Measurements from ENCODE around the gene PDP2. TPM values are rescaled to one million over a fixed set of nuclear protein-coding genes. Genes with fewer than 3 reads are reported as not detected.
A peak's percentile ranks its signal among the peaks of the same experiment; 100 is the strongest.

Gene PDP2
- total RNA-seq, 1 donor from 2014 or later, result 18.3 TPM

DNA sequence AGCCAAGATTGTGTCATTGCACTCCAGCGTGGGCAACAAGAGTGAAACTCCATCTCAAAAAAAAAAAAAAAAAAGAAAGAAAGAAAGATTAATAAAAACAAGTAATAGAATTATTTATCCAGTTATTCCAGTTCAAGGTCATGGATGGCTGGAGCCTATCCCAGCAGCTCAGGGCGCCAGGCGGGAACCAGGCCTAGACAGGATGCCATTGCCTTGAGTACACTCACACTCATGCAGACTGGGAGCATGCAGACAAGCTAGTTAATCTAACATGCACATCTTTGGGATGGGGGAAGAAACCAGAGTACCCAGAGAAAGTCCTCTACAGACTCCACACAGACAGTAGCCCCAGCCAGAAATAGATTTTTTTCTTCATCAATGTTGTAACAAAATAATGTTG lies 17.9 kb downstream of the PDP2 start:
- DNase-seq, result no peak
- peaks cover 13% of the 10 kb centered on the region for H3K27me3 Mint-ChIP-seq (ENCODE audit: unreplicated experiment)

DNA sequence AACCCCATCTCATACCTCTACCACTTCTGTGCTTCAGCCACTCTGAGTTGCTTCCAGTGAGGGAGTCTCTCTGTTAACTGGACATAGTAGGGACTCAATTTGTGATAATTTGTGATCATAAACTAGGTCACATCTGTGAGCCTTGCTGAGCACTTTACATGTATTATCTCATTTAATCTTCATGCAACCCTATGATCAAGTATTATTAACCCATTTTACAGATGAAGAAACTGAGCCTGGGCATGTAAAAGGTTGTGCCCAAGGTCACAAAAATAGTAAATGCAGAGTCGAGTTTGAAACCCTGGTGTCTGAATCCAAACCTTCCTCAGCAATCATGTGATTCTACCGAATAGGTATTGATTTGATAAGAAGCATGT lies 18.6 kb downstream of the PDP2 start:
- Mint-ChIP-seq H3K4me1 (ENCODE audit: low read depth, unreplicated experiment) (peaks cover 34% of the 10 kb centered on the region), H3K36me3 (ENCODE audit: unreplicated experiment) (no peaks in the 10 kb centered on the region), H3K27ac (ENCODE audit: unreplicated experiment) (peak overlapping the region; percentile 70), H3K27me3 (ENCODE audit: unreplicated experiment) (peaks cover 13% of the 10 kb centered on the region), H3K4me3 (ENCODE audit: unreplicated experiment) (no peak overlapping the region), H3K9me3 (ENCODE audit: unreplicated experiment) (peaks cover 10% of the 10 kb centered on the region)
- DNase-seq, result no peak
- TF ChIP-seq, protein P1, sequence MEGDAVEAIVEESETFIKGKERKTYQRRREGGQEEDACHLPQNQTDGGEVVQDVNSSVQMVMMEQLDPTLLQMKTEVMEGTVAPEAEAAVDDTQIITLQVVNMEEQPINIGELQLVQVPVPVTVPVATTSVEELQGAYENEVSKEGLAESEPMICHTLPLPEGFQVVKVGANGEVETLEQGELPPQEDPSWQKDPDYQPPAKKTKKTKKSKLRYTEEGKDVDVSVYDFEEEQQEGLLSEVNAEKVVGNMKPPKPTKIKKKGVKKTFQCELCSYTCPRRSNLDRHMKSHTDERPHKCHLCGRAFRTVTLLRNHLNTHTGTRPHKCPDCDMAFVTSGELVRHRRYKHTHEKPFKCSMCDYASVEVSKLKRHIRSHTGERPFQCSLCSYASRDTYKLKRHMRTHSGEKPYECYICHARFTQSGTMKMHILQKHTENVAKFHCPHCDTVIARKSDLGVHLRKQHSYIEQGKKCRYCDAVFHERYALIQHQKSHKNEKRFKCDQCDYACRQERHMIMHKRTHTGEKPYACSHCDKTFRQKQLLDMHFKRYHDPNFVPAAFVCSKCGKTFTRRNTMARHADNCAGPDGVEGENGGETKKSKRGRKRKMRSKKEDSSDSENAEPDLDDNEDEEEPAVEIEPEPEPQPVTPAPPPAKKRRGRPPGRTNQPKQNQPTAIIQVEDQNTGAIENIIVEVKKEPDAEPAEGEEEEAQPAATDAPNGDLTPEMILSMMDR (IDR thresholded peaks at IDR 0.05; ENCODE audit: partially characterized antibody, unreplicated experiment), result no peak

More for the DNA sequence above, 17.9 kb downstream of the PDP2 start:
- H3K4me1 Mint-ChIP-seq (ENCODE audit: low read depth, unreplicated experiment), result peaks cover 34% of the 10 kb centered on the region
- peaks cover 10% of the 10 kb centered on the region for H3K9me3 Mint-ChIP-seq (ENCODE audit: unreplicated experiment)
- no peaks in the 10 kb centered on the region for H3K36me3 Mint-ChIP-seq (ENCODE audit: unreplicated experiment)
- TF ChIP-seq, protein P1 (IDR thresholded peaks at IDR 0.05; ENCODE audit: partially characterized antibody, unreplicated experiment), result no peak
- H3K4me3 Mint-ChIP-seq (ENCODE audit: unreplicated experiment), result no peak overlapping the region
- H3K27ac Mint-ChIP-seq (ENCODE audit: unreplicated experiment), result no peak overlapping the region

DNA sequence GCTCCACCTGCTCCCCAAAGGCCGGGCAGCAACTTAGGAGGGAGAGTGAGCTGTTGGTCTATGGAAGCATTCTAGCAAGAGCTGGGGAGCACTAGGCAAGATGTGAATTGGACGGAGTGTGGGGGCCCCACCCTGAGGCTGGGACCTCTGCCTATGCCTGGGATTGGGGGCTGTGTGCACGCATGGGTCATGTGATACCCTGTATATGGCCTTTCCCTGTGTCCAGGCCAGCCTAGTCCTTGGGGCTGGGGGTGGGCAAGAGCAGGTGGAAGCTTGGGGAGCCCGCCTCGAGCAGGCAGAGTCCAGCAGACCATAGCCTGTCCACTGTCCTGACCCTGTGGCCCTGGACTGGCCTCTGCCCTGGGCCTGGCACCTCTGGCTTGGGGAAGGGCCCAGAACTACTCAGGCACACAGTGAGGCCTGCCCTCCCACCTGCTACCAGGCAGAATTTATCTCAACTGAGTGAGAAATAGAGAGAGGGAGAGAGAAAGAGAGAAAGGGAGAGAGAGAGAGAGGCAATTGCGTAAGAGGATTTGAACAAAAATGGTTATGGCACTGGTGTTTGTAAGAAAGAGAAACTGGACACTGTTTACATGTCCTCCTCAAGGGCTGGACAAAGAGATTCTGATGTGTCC lies 19.1 kb downstream of the PDP2 start:
- Mint-ChIP-seq H3K27me3 (ENCODE audit: unreplicated experiment) (peaks cover 13% of the 10 kb centered on the region), H3K4me3 (ENCODE audit: unreplicated experiment) (peak overlapping the region; percentile 69), H3K4me1 (ENCODE audit: low read depth, unreplicated experiment) (peaks cover 34% of the 10 kb centered on the region), H3K36me3 (ENCODE audit: unreplicated experiment) (no peaks in the 10 kb centered on the region), H3K9me3 (ENCODE audit: unreplicated experiment) (peaks cover 9% of the 10 kb centered on the region), H3K27ac (ENCODE audit: unreplicated experiment) (peak overlapping the region; percentile 90)
- TF ChIP-seq, protein P1 (IDR thresholded peaks at IDR 0.05; ENCODE audit: partially characterized antibody, unreplicated experiment), result no peak
- no peak for DNase-seq

DNA sequence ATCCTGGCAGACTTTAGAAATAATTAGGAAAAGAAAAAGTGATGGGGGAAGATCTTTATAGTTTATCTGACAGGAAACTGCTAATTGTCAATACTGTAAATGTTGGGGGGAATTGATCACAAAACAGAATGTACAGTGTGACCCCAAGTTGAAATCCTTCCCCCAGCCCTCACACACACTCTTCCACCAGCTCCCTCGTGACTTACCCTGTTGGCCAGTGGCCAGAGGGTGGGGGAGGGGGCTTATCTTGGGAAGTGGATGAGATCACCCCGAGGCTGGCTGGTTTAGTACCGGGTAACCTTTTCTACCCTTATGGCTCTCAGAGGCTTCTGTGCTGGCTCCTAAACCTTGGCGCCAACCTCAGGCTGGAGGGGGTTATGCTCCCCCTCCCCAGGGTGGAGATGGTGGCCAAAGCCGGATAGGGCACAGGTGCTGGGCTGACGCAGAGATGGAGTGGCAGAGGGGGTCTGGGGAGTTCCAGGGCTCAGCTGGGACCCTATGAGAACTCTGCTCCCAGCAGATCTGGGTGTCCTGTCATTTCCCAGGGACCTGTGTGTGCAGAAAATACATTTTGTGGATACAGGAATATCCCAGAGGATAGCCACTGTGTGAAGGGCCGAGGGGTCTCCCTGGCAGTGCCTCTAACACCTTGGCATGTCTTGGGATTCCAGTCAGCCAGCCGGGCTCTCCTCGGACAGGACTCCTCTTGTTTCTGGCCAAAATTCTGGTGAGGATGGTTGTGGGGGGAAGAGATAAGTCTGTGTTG lies 19.8 kb downstream of the PDP2 start:
- peak; percentile 86 for DNase-seq
- Mint-ChIP-seq H3K4me3 (ENCODE audit: unreplicated experiment) (peak overlapping the region; percentile 69), H3K36me3 (ENCODE audit: unreplicated experiment) (no peaks in the 10 kb centered on the region), H3K4me1 (ENCODE audit: low read depth, unreplicated experiment) (peaks cover 34% of the 10 kb centered on the region), H3K9me3 (ENCODE audit: unreplicated experiment) (peaks cover 6% of the 10 kb centered on the region), H3K27me3 (ENCODE audit: unreplicated experiment) (peaks cover 13% of the 10 kb centered on the region), H3K27ac (ENCODE audit: unreplicated experiment) (peak overlapping the region; percentile 90)
- TF ChIP-seq, protein P1 (IDR thresholded peaks at IDR 0.05; ENCODE audit: partially characterized antibody, unreplicated experiment), result no peak

All from glutamatergic neuron (in vitro differentiated cells).